ENCODE measurements around the gene SLC2A13.
"Not testable (repeated sequence)": the region's sequence is repeated elsewhere in the genome, so short reads cannot be mapped to it uniquely, and the experiment has no call there.

SLC2A13 gene

DNA sequence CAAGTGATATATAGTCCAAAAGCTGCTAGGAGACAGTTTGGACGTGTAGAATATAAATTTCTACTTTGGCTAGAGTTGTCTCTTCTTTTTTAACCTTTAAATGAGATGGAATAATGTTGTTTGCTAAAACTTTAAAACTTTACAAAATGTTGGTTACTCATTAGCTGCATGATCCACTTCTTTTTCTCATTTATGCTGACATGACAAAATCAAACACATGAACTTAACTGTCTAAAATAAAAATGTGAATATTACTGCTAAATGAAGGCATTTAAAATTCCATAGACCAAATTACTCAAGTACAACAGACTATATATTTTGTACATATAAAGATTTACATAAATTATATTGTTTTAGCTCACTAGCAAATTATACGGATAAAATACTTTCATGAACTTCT lies 350.4 kb downstream of the SLC2A13 start:
- DNase-seq (ENCODE audit: low read depth) = no peak
- no peak overlapping the region for H3K4me3 ChIP-seq (ENCODE audit: low read depth, low read length)
- in situ Hi-C loops (cut with HindIII; ENCODE audit: low sequenced_read_pairs) = no loop called here
- TF ChIP-seq, protein P1, sequence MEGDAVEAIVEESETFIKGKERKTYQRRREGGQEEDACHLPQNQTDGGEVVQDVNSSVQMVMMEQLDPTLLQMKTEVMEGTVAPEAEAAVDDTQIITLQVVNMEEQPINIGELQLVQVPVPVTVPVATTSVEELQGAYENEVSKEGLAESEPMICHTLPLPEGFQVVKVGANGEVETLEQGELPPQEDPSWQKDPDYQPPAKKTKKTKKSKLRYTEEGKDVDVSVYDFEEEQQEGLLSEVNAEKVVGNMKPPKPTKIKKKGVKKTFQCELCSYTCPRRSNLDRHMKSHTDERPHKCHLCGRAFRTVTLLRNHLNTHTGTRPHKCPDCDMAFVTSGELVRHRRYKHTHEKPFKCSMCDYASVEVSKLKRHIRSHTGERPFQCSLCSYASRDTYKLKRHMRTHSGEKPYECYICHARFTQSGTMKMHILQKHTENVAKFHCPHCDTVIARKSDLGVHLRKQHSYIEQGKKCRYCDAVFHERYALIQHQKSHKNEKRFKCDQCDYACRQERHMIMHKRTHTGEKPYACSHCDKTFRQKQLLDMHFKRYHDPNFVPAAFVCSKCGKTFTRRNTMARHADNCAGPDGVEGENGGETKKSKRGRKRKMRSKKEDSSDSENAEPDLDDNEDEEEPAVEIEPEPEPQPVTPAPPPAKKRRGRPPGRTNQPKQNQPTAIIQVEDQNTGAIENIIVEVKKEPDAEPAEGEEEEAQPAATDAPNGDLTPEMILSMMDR (IDR thresholded peaks at IDR 0.05; ENCODE audit: low read depth, low read length, missing control alignments) = no peak

DNA sequence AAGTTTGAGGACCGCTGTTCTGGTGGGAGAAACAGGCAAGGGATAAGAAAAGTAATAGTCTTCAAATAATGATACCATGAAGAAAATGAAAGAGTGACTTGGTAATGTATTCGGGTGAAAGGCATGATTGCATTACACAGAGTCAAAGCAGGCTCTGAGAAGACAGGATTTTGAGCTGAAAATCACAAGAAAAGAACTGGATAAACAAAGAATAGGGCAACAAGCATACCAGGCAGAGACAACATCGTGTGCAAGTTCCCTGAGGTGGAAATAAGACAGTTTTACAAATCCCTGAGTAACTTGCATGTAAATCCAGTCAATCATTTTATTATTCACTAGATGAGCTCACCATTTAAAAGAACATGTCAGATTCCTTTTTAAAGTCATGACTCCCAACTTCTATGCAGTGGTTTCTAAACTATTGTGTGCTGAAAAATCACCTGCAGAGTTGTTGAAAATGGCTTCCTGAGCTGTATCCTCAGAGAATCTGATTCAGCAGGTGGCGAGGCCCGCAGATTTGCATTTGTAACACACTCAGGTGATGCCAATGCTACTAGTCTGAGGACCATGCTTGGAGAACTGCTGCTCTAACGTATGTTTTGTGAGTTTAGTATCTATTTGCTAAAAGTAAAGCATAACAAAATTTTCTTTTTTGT lies 353.3 kb downstream of the SLC2A13 start:
- in situ Hi-C loops (cut with HindIII; ENCODE audit: low sequenced_read_pairs) = no loop called here
- TF ChIP-seq, protein P1 (IDR thresholded peaks at IDR 0.05; ENCODE audit: low read depth, low read length, missing control alignments) = no peak
- no peak overlapping the region for H3K4me3 ChIP-seq (ENCODE audit: low read depth, low read length)
- DNase-seq (ENCODE audit: low read depth) = no peak

DNA sequence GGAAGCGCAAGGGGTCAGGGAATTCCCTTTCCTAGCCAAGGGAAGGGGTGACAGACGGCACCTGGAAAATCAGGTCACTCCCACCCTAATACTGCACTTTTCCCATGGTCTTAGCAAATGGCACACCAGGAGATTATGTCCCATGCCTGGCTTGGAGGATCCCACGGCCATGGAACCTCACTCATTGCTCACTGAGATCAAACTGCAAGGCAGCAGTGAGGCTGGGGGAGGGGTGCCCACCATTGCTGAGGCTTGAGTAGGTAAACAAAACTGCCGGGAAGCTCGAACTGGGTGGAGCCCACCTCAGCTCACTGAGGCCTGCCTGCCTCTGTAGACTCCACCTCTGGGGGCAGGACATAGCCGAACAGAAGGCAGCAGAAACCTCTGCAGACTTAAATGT lies 359.7 kb downstream of the SLC2A13 start:
- H3K4me3 ChIP-seq (ENCODE audit: low read depth, low read length); in situ Hi-C loops (cut with HindIII; ENCODE audit: low sequenced_read_pairs); DNase-seq (ENCODE audit: low read depth): not testable (repeated sequence)

DNA sequence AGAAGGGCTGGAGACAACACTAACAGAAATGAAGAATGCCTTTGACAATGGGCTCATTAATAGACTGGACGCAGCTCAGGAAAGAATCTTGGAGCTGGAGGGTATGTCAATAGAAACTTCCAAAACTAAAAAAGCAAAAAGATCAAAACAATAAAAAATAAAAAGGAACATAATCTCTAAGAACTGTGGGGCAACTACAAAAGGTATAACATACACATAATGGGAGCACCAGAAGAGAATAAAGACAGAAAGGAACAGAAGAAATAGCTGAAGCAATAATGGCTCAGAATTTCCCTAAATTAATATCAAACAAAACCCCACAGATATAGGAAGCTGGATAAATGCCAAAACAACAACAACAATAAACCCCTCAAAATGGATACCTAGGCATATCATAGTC lies 362.2 kb downstream of the SLC2A13 start:
- in situ Hi-C loops (cut with HindIII; ENCODE audit: low sequenced_read_pairs) = no loop called here
- DNase-seq (ENCODE audit: low read depth) = no peak
- TF ChIP-seq, protein P1 (IDR thresholded peaks at IDR 0.05; ENCODE audit: low read depth, low read length, missing control alignments) = no peak
- no peak overlapping the region for H3K4me3 ChIP-seq (ENCODE audit: low read depth, low read length)

DNA sequence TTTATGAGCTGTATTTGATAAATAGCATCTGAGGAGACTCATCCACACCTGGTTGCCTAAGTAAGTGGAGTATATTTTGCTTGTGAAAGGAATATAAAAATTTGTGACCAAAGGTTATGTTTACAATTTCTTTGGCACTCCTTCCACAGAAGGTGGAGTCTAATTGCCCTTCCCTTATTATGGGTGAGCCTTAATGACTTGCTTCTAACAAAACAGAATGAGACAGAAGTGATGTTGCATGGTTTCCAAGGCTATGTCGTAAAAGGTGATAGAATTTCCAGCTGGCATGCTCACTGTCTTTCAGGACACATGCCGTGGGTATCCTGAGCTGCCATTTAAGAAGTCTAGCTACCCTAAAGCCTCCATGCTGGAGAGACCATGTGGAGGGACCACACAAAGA lies 369.5 kb downstream of the SLC2A13 start:
- in situ Hi-C loops (cut with HindIII; ENCODE audit: low sequenced_read_pairs) = no loop called here
- DNase-seq (ENCODE audit: low read depth) = no peak
- TF ChIP-seq, protein P1 (IDR thresholded peaks at IDR 0.05; ENCODE audit: low read depth, low read length, missing control alignments) = no peak
- no peak overlapping the region for H3K4me3 ChIP-seq (ENCODE audit: low read depth, low read length)

DNA sequence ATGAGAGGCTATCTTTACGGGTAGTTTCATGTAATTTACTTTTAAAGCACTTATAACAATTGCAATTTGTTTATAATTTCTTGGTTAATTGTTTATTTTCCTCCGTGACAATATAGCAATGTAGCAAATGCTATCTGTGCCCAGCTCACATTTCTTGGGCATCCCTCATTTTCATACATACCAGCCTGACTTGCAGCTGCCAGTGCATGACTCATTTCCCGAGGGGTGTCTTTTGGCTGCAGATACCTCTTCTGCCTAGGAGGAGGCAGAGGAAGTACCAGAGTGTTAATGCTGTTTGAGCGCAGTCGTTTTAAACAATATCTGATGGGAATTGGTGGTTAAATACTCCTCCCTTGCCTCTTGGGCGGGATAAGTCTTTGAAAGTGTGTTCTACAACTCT lies 382.1 kb downstream of the SLC2A13 start:
- no peak overlapping the region for H3K4me3 ChIP-seq (ENCODE audit: low read depth, low read length)
- no peak for DNase-seq (ENCODE audit: low read depth)
- TF ChIP-seq, protein P1 (IDR thresholded peaks at IDR 0.05; ENCODE audit: low read depth, low read length, missing control alignments) = no peak
- in situ Hi-C loops (cut with HindIII; ENCODE audit: low sequenced_read_pairs) = no loop called here

DNA sequence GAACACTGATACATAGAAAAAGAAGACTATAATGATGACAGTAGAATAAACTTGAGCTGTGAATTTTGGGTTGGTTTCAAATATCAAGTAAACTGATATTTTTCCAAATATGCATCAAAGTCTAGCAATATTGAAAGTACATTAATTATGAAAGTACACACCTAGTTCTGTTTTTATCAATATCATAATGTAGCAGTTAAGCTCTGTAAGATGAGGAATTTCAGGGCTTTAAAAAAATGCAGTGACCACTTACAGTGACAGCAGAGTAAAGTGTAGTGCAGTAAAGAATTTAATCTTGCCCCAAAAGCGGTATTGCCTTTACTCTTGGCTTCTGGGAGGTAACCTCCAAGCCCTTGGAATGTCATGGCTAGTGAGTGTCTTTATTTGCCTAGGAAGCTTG lies 383.4 kb downstream of the SLC2A13 start:
- in situ Hi-C loops (cut with HindIII; ENCODE audit: low sequenced_read_pairs) = no loop called here
- H3K4me3 ChIP-seq (ENCODE audit: low read depth, low read length) = no peak overlapping the region
- TF ChIP-seq, protein P1 (IDR thresholded peaks at IDR 0.05; ENCODE audit: low read depth, low read length, missing control alignments) = no peak
- no peak for DNase-seq (ENCODE audit: low read depth)

Measured in astrocyte of the cerebellum (primary cell).